ENCODE measurements around the gene FBXL7.

- TF ChIP-seq CTCF (IDR thresholded peaks at IDR 0.05; ENCODE audit: low read depth, low read length) (no peak), POLR2A (IDR thresholded peaks at IDR 0.05; ENCODE audit: extremely low read depth, insufficient read length) (no peak)
Observed at GRCh38 chr5:15539951-15540350, 40.0 kb downstream of the FBXL7 start.

Measured in NB4 (cell line).